Activated naive CD4-positive, alpha-beta T cell treated with anti-CD3 and anti-CD28 coated beads, Interleukin-2, amount 50 U/mL, for 16 hours (primary cell): ENCODE results near the gene ARID3B.
"Not testable (repeated sequence)": the region's sequence is repeated elsewhere in the genome, so short reads cannot be mapped to it uniquely, and the experiment has no call there.

Source experiments
- DNase-seq: peaks from one replicate; pipeline ENCODE4 v3.0.0-alpha.2; 2020

The ARID3B gene

GRCh38 chr15:74573987-74574386 is 33.0 kb downstream of the ARID3B start:
- no peak for DNase-seq

DNA sequence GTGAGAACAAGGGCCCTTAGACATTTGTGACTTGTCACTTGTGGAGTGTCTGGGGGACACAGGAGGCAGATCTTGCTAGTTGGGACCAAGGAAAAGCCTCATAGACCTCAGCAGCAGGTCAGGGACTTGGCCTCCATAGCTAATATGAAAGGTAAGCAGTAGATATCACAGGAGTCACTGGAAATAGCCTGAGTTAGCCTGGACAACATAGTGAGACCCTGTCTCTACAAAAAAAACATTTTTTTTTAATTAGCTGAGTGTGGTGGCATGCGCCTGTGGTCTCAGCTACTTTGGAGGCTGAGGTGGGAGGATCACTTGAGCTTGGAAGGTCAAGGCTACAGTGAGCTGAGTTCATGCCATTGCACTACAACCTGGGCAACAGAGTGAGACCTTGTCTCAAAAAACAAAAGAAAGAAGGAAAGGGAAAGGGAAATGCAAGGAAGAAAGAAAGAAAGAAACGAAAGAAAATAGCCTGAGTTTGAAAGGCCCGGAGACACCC is 37.5 kb downstream of the ARID3B start:
- DNase-seq: no peak

DNA sequence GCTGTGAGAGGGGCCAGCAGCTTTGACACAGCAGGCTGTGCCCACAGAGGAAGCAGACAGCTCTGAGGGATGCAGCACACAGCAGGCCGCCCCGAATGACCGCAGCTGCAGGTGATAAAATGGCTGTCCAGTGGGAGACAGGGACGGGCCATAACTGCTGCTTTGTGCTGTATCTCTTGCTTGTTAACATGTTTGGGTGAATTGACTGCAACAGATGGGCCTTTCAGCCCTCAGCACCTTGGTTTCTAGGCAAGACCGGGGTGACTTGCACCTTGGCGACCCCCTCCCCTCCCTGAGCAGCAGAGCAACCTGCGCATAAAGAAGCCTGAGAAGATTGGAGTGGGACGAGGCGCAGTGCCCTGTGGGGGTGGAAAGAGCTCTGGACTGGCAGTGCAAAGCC is 38.0 kb downstream of the ARID3B start:
- DNase-seq: no peak

GRCh38 chr15:74580538-74581350 is 39.7 kb downstream of the ARID3B start:
- DNase-seq: no peak

DNA sequence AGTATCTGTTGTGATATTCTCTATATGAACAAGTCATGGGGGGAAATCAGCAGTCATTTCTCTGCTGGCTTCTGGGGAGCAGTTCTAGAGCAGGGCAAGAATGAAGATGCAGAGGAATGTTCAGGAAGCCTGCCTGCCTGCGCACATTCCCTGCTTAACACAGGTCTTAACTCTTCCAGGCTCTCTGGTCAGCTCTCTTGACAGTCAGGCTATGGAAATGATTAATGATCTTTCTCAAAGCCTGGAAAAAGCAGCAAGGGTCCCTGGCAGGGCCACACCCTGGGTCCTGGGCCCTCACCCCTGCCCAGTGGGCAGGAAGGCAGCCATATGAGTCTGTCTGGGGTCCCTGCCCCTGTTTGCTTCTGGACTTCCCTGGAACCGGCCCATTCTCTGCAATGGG is 43.2 kb downstream of the ARID3B start:
- no peak for DNase-seq

- no peak for DNase-seq
Observed at GRCh38 chr15:74584779-74585178, 43.8 kb downstream of the ARID3B start.

DNA sequence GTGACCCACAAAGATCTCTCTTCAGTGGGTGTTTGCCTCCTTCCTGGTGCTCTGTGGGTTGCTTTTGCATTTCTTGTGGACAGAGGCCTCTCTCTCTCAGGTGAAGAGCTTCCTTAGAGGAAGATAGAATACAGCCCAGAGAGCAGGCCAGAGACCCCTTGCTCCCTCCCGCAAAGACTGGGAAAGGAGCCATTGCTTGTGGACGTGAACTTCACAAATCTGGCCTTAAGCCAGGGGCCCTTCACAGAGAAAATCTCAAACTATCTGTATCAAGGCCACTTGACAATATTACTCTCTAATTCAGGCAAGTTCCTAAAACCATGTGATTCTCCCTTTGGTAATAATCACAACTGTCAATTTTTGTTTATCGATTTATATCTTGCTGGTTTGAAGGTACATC is 44.2 kb downstream of the ARID3B start:
- no peak for DNase-seq

DNA sequence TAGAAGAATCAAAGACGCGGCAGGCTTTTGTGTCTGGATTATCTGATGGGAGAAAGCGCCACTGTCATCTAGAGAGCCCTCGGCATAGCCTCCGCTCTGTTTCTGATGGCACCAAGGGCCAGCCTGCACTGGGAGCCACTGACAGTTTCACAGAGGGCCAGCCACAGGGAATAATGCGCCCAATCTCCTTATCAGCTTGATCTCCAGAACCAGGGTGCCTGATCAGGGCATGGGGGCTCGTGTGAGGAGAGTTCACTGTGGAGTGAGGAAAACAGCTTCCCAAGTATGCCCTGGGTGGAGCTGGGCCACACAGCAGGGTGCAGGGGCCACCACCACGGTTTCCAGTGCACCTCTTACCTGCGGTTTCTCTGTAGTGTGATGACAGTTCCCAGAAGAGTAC is 44.8 kb downstream of the ARID3B start:
- DNase-seq: no peak

- no peak for DNase-seq
Observed at GRCh38 chr15:74589826-74590225, 48.8 kb downstream of the ARID3B start.

- DNase-seq: no peak
Observed at GRCh38 chr15:74592222-74592621, 51.2 kb downstream of the ARID3B start.

- DNase-seq: no peak
Observed at GRCh38 chr15:74593122-74593521, 52.1 kb downstream of the ARID3B start.

GRCh38 chr15:74594455-74594854 is 53.4 kb downstream of the ARID3B start:
- DNase-seq: no peak

- no peak for DNase-seq
Observed at GRCh38 chr15:74595271-74595670, 54.3 kb downstream of the ARID3B start.

GRCh38 chr15:74596736-74597135 is 55.7 kb downstream of the ARID3B start:
- not testable (repeated sequence) for DNase-seq

- not testable (repeated sequence) for DNase-seq
Observed at GRCh38 chr15:74597146-74597705, 56.2 kb downstream of the ARID3B start.

GRCh38 chr15:74598126-74598842 is 57.3 kb downstream of the ARID3B start:
- DNase-seq: peak; percentile 85

DNA sequence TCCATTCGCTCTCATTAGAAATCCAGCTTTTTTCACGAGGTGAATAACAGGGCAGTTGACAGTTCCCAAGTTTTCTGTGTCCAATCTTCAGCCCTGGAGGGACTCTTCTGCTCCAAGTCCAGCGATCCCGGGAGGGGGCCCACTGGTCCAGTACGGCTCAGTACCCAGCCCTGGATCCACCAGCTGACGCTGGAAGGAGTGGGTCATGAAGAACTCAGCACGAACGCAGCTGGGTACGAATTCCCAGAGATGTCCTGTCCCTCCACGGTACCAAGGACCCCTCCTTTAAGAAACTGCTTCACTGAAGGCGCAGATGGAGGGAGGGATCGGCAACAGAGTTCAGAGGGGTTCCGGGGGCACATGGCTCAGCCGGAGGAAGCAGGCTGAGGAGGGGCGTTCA is 58.1 kb downstream of the ARID3B start:
- no peak for DNase-seq

DNA sequence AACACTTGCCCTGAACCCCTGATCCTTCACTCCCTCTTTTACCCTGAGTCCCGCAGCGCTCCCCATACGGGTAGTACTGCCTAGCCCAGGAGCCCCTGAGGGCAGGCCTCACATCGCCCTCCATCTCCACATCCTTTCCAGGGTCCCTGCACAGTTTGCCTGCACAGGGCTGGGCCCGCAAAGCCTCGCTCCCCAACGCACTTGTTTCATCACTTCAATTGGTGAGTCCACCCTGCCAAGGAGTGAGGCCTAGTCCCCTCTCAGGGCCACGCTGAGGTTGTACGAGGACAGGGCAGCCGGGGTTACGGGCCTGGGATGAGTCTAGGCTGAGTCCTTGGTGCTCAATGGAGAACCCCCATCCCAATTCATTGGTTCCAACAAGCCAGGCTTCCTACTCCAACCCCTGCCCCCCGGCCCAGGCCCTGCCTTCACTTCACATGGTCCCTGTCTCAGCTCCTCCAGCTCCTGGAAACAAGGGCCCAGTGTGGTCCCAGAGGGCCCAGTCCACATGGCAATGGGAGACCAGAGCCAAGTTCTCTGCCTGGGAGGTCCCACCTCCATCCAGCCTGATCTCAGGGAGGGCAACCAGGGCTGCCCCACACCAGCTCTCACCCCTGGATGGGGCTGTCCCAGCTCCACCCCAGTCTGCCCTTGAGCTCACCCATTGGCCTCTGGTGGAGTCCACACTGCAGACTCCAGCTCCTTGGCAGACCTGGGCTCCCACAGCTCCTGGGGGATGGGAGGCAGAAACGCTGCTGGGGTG is 62.2 kb downstream of the ARID3B start:
- DNase-seq: no peak

DNA sequence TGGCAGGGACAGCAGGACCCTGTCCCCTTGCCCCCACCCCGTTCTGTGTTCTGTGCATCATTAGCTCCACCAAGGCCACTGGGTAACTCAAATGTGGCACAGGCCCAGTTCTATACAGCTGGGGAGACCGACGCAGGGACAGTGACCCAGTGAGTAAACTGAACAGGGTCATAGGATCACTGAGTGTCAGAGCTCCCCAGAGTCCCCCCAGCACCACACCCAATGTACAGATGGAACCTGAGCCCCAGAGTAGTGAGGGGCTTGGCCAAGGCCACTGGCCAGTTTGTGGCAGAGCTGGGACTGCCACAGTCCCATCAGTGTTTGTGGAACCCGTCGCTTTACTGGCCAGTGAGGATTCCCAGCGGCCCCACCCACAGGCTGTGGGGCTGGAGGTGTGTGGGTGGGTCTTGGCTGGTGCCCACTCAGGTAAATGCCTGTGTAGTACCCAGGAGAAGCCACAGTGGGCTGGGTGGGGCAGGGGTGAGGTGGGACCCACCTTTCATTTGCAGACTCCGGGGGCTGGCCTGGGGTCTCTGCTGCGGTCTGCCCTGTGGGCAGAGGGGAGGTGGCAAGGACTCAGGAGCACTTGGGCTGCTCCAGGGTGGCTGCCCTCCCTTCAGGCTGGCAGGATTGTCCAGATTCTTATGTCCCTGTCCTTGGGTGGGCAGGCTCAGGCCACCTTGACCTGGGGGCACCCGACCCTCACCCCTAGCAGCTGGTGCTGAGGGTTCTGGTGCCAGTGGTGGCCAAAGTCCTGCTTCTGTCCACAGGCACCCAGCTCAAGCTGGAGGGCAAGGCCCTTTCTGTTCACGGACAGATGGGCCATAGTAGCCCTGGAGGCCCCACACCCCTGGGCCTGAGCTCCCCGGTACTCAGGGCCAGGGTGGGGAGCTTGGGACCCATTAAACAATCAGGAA is 63.0 kb downstream of the ARID3B start:
- DNase-seq: no peak

DNA sequence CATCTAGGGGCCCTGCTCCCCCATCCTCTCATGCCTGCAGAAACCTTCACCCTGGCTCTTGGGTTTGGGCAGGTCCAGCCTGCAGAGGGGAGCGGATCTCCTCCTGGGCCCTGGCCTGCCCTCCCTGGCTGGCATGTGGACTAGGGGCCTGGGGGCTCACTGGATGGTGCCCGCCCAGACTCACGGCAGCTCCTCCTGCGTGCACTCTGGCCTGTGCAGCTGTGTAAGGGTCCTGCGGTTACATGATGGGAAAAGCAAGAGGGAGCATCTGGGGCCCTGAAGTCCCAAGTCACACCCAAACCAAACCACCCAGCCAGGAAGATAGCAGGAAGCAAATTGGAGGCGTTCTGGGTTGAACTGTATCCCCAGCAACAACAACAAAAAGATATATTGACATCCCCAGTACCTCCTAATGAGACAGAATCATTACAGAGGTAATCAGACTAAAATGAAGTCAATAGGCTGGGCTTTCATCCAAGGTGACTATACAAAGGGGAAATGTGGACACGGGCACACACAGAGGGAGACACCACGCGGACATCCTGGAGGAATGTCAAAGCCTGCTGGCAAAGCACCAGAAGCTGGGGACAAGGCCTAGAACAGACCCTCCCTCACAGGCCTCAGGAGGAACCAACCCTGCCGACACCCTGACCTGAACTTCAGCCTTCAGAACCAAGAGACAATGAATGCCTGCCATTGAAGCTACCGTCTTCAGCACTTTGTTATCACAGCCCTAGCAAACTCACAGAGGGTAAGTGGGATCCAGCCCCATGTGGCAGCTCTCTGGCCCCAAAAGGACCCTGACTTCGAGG is 64.2 kb downstream of the ARID3B start:
- DNase-seq: no peak

DNA sequence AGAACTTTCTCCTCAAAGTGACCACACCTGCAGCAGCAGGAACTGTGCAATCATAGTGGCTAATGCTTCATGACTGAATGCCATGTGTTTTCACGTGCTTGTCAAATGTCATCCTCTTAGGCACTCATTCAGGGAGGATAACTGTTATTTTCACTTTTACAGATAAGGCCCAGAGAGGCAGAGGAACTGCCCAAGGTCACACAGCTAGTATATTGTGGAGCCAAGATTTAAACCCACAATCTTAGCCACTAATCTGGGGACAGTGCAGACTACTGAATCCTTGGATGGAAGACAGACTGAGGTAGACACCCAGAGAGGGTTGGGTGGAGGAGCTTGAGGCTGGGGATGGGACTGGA is 64.8 kb downstream of the ARID3B start:
- DNase-seq: no peak
